ENCODE data around the gene FCRLB. TPM values are rescaled to one million over a fixed set of nuclear protein-coding genes. Genes with fewer than 3 reads are reported as not detected.
"Not testable (repeated sequence)": the region's sequence is repeated elsewhere in the genome, so short reads cannot be mapped to it uniquely, and the experiment has no call there.

The FCRLB gene, protein sequence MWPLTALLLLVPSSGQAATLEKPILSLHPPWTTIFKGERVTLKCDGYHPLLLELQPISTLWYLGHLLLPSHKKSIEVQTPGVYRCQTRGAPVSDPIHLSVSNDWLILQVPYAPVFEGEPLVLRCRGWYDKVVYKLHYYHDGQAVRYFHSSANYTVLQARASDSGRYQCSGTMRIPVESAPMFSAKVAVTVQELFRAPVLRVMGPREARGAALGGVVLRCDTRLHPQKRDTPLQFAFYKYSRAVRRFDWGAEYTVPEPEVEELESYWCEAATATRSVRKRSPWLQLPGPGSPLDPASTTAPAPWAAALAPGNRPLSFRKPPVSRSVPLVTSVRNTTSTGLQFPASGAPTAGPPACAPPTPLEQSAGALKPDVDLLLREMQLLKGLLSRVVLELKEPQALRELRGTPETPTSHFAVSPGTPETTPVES
- total RNA-seq (under 1 TPM; 0.28 to 0.68 (median 0.48) TPM), polyA plus RNA-seq (0.61 TPM)
- long read RNA-seq, donor 1, partial matches to known transcripts = 0 of 1 reads
- long read RNA-seq, donor 1, other reads (novel, unspliced or antisense) = 0 of 1 reads
- long read RNA-seq, donor 2, partial matches to known transcripts = 0 of 1 reads
- long read RNA-seq, donor 2, other reads (novel, unspliced or antisense) = 0 of 1 reads
- long read RNA-seq, donor 3, partial matches to known transcripts = 0 of 1 reads
- long read RNA-seq, donor 3, other reads (novel, unspliced or antisense) = 1 of 1 reads
- long read RNA-seq, donor 4 = 0 reads

DNA sequence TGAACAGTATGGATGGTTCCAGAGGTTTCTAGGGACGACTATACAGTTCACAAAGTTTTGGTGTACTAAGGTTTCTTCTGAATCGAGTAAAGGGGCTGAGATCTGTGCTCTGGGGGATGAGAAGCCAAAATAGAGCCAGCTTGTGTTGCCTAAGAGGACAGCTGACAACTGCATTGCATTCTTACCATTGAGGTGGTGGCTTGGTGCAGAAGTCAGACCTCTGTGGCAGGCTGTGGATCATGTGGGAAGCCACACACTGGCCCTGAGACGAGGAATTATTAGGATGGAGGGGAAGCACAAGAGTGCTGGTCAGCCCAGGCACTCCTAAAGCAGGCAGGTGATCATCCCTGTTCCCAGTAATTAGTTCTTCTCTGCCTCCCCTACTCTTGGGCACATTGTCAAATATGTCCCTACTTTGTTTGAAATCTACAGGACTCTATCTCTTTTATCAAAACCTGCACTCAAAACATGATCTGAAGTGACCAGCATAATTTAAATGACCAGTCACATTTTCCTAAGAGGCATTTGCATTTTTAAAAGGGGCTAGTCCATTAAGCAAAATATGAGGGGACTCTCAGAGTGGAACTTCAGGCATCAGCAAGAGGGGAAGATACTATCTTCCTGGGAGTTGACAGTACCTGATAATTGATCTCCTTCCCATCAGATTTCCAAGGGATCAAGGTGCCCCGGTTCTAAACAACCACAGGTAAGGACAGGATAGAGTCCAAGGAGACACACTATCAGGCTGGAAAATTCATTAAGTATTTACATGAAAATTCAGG, at the start of gene FCRLB:
TSS of gene FCRLB (plus strand) at position 589 of the 782 bp plus-strand sequence. CDS start 1,129 bp downstream, outside the sequence.
- Histone ChIP-seq H3K4me3 (ENCODE audit: low read length) (no peak within 1 kb of the TSS), H3K4me1 (ENCODE audit: control insufficient read depth, insufficient read depth, low read length) (no peaks in the 10 kb centered on the region), H3K27me3 (ENCODE audit: control insufficient read depth, insufficient read depth) (no peaks in the 10 kb centered on the region), H3K9me3 (ENCODE audit: control insufficient read depth, low read length) (no peaks in the 10 kb centered on the region), H3K27ac (ENCODE audit: low read length) (no peak within 1 kb of the TSS)
- ATAC-seq = no peak
- DNase-seq = no peak
- 67% methylated on average over 4 of the region's 4 CpGs for WGBS
- intact Hi-C loops (cut with DNase I) = no loop called here

DNA sequence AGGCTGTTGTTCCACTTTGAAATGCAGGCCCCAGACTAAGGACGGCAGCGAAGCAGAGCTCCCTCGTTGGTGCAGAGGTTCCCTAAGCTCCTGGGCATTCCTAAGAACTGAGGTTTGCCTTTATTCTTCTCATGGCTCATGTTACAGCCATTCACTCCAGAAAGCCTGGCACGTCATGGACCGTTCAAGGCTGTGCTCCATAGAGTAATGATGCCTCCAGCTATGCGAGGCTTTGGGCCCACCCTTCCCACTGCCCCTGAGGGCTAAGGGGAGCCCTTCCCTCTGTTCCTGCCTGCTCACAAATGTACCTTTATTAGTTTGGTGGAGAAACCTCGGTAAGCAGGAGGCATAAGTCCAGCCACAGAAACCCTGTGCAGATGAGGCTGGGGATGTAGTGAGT, 47.9 kb upstream of the FCRLB start:
- H3K27me3 ChIP-seq (ENCODE audit: control insufficient read depth, insufficient read depth); H3K4me3 ChIP-seq (ENCODE audit: low read length); DNase-seq; ATAC-seq; intact Hi-C loops (cut with DNase I); H3K9me3 ChIP-seq (ENCODE audit: control insufficient read depth, low read length); H3K4me1 ChIP-seq (ENCODE audit: control insufficient read depth, insufficient read depth, low read length); H3K27ac ChIP-seq (ENCODE audit: low read length): not testable (repeated sequence)
- WGBS = 88% methylated on average over 6 of the region's 7 CpGs

- H3K27ac ChIP-seq (ENCODE audit: low read length); DNase-seq; ATAC-seq; H3K4me1 ChIP-seq (ENCODE audit: control insufficient read depth, insufficient read depth, low read length); H3K27me3 ChIP-seq (ENCODE audit: control insufficient read depth, insufficient read depth); H3K9me3 ChIP-seq (ENCODE audit: control insufficient read depth, low read length); intact Hi-C loops (cut with DNase I); H3K4me3 ChIP-seq (ENCODE audit: low read length): not testable (repeated sequence)
- 62% methylated on average over 2 of the region's 3 CpGs for WGBS
These were observed 46.9 kb upstream of the FCRLB start for GRCh38 chr1:161674447-161674846.

DNA sequence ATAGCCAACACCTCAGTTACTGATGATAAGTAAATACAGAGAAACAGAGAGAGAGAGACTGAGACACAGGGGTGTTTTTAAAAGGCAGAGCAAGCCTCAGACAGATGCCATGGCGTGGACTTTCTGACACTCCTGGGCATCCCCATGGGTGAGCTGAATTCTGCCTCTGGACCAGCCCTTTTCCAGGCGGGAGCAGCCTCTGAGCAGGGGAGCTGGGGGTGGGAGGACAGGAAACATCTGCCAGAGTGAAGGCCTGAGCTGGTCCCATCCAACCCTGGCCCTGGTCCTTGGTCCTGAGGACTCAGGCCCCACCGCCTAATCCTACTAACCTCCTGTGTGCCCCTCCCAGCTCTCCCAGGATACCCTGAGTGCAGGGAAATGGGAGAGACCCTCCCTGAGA, 46.4 kb upstream of the FCRLB start:
- H3K27me3 ChIP-seq (ENCODE audit: control insufficient read depth, insufficient read depth); ATAC-seq; H3K27ac ChIP-seq (ENCODE audit: low read length); intact Hi-C loops (cut with DNase I); H3K9me3 ChIP-seq (ENCODE audit: control insufficient read depth, low read length); H3K4me1 ChIP-seq (ENCODE audit: control insufficient read depth, insufficient read depth, low read length); DNase-seq; H3K4me3 ChIP-seq (ENCODE audit: low read length): not testable (repeated sequence)
- 67% methylated on average over 3 of the region's 3 CpGs for WGBS

- no peaks in the 10 kb centered on the region for H3K27me3 ChIP-seq (ENCODE audit: control insufficient read depth, insufficient read depth)
- ATAC-seq (no peak), DNase-seq (no peak)
- H3K4me1 ChIP-seq (ENCODE audit: control insufficient read depth, insufficient read depth, low read length) = no peaks in the 10 kb centered on the region
- no peaks in the 10 kb centered on the region for H3K9me3 ChIP-seq (ENCODE audit: control insufficient read depth, low read length)
- no peak overlapping the region for H3K4me3 ChIP-seq (ENCODE audit: low read length)
- intact Hi-C loops (cut with DNase I) = no loop called here
- H3K27ac ChIP-seq (ENCODE audit: low read length) = no peak overlapping the region
- WGBS = 91% methylated on average over 2 of the region's 2 CpGs
These were observed 44.9 kb upstream of the FCRLB start for GRCh38 chr1:161676441-161676840.

DNA sequence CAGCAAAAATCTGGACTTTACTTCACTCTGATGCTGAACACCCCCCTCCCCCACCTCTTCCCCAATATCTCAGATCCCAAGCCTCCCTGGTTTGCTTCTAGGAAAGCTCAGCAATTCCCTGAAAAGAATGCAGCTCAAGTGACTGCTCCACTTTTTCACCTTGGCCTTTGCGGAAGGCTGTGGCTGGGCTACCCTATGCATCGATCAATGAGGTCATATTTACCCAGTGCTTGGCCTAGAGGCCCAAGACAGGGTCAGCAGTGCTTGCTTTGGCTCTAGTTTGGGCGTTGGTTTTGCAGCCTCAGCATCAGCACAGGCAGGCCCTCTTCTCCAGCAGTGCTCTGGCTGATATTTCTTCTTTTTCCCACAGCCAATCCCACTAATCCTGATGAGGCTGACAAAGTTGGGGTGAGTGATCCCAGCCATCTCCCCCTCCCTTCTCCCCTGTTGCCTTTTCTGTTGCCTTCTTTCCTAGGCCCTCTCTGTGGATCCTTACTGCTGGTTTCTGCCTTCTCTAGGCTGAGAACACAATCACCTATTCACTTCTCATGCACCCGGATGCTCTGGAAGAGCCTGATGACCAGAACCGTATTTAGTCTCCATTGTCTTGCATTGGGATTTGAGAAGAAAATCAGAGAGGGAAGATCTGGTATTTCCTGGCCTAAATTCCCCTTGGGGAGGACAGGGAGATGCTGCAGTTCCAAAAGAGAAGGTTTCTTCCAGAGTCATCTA, 44.2 kb upstream of the FCRLB start:
- no peak for ATAC-seq
- intact Hi-C loops (cut with DNase I) = no loop called here
- DNase-seq = peak in 1 of 3 donors; percentile 26
- no peaks in the 10 kb centered on the region for H3K27me3 ChIP-seq (ENCODE audit: control insufficient read depth, insufficient read depth)
- no peaks in the 10 kb centered on the region for H3K4me1 ChIP-seq (ENCODE audit: control insufficient read depth, insufficient read depth, low read length)
- no peaks in the 10 kb centered on the region for H3K9me3 ChIP-seq (ENCODE audit: control insufficient read depth, low read length)
- WGBS = 76% methylated on average over 5 of the region's 5 CpGs
- H3K4me3 ChIP-seq (ENCODE audit: low read length) = no peak overlapping the region
- H3K27ac ChIP-seq (ENCODE audit: low read length) = no peak overlapping the region

GRCh38 chr1:161678500-161678899, 42.8 kb upstream of the FCRLB start:
- DNase-seq = no peak
- H3K27me3 ChIP-seq (ENCODE audit: control insufficient read depth, insufficient read depth) = no peaks in the 10 kb centered on the region
- intact Hi-C loops (cut with DNase I) = no loop called here
- no peaks in the 10 kb centered on the region for H3K9me3 ChIP-seq (ENCODE audit: control insufficient read depth, low read length)
- H3K4me1 ChIP-seq (ENCODE audit: control insufficient read depth, insufficient read depth, low read length) = no peaks in the 10 kb centered on the region
- H3K27ac ChIP-seq (ENCODE audit: low read length) = no peak overlapping the region
- H3K4me3 ChIP-seq (ENCODE audit: low read length) = no peak overlapping the region
- no peak for ATAC-seq
- WGBS = 90% methylated on average over 3 of the region's 3 CpGs

DNA sequence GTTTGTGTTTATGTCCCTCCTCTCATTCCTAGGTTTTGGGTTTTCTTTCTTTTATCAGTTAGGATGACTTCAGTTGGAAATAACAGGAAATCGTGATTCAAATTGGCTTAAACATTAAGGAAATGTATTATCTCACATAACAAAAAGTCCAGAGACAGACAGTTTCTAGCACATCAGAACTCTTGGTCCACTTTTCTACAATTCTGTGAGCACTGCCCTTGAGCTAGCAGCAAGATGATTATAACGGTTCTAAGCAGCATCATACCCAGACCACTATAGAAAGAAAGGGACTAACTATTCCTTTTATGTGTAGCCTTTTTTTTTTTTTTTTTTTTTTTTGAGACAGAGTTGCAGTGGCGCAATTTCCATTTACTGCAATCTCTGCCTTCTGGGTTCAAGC, 39.5 kb upstream of the FCRLB start:
- H3K27ac ChIP-seq (ENCODE audit: low read length) = no peak overlapping the region
- no peak for ATAC-seq
- intact Hi-C loops (cut with DNase I) = no loop called here
- no peak overlapping the region for H3K4me3 ChIP-seq (ENCODE audit: low read length)
- H3K4me1 ChIP-seq (ENCODE audit: control insufficient read depth, insufficient read depth, low read length) = no peaks in the 10 kb centered on the region
- H3K27me3 ChIP-seq (ENCODE audit: control insufficient read depth, insufficient read depth) = no peaks in the 10 kb centered on the region
- no peaks in the 10 kb centered on the region for H3K9me3 ChIP-seq (ENCODE audit: control insufficient read depth, low read length)
- WGBS = 60% methylated on average over 3 of the region's 3 CpGs
- DNase-seq = no peak

- intact Hi-C loops (cut with DNase I) = no loop called here
- 73% methylated on average over 3 of the region's 3 CpGs for WGBS
- H3K9me3 ChIP-seq (ENCODE audit: control insufficient read depth, low read length) = no peaks in the 10 kb centered on the region
- no peaks in the 10 kb centered on the region for H3K4me1 ChIP-seq (ENCODE audit: control insufficient read depth, insufficient read depth, low read length)
- H3K27ac ChIP-seq (ENCODE audit: low read length) = no peak overlapping the region
- H3K27me3 ChIP-seq (ENCODE audit: control insufficient read depth, insufficient read depth) = no peaks in the 10 kb centered on the region
- no peak for DNase-seq
- H3K4me3 ChIP-seq (ENCODE audit: low read length) = no peak overlapping the region
- no peak for ATAC-seq
These were observed 32.4 kb upstream of the FCRLB start for GRCh38 chr1:161688946-161689345.

GRCh38 chr1:161691846-161692245, 29.5 kb upstream of the FCRLB start:
- DNase-seq (no peak), ATAC-seq (no peak)
- H3K27me3 ChIP-seq (ENCODE audit: control insufficient read depth, insufficient read depth) = no peaks in the 10 kb centered on the region
- no peaks in the 10 kb centered on the region for H3K4me1 ChIP-seq (ENCODE audit: control insufficient read depth, insufficient read depth, low read length)
- no peaks in the 10 kb centered on the region for H3K9me3 ChIP-seq (ENCODE audit: control insufficient read depth, low read length)
- 67% methylated on average over 3 of the region's 3 CpGs for WGBS
- H3K27ac ChIP-seq (ENCODE audit: low read length) = no peak overlapping the region
- no peak overlapping the region for H3K4me3 ChIP-seq (ENCODE audit: low read length)
- intact Hi-C loops (cut with DNase I) = no loop called here
